WTC11 (cell line): ENCODE measurements around the gene DENND1B.

Experiments
- ATF3 ChIP-seq: sonication (generic); formaldehyde crosslinking; conservative IDR thresholded peaks from 2 replicates; pipeline ENCODE4 v1.8.1; 2022; ENCODE audit warnings: mild to moderate bottlenecking, missing genetic modification reagents
- ATF6 ChIP-seq: sonication (generic); formaldehyde crosslinking; IDR thresholded peaks from 2 replicates; pipeline ENCODE4 v1.8.1; 2023; ENCODE audit warnings: mild to moderate bottlenecking, missing genetic modification reagents
- CBFB ChIP-seq: sonication (generic); formaldehyde crosslinking; IDR thresholded peaks from 2 replicates; pipeline ENCODE4 v1.8.1; 2022; ENCODE audit warnings: mild to moderate bottlenecking, low read depth, missing genetic modification reagents
- CTCF ChIP-seq: fragments of 200-600 bp; IDR thresholded peaks from 2 replicates; pipeline ENCODE4 v1.8.0; 2022; ENCODE audit warnings: antibody characterized with exemption
- E2F5 ChIP-seq: sonication (generic); formaldehyde crosslinking; IDR thresholded peaks from 2 replicates; pipeline ENCODE4 v1.8.1; 2022; ENCODE audit warnings: mild to moderate bottlenecking, moderate library complexity, missing genetic modification reagents
- JUN ChIP-seq: sonication (generic); formaldehyde crosslinking; IDR thresholded peaks from 2 replicates; pipeline ENCODE4 v1.8.0; 2023; ENCODE audit warnings: mild to moderate bottlenecking, missing genetic modification reagents
- MAX ChIP-seq: sonication (generic); formaldehyde crosslinking; IDR thresholded peaks from 2 replicates; pipeline ENCODE4 v1.8.0; 2022; ENCODE audit warnings: mild to moderate bottlenecking, missing genetic modification reagents
- PREB ChIP-seq: sonication (generic); formaldehyde crosslinking; IDR thresholded peaks from 2 replicates; pipeline ENCODE4 v1.8.1; 2022; ENCODE audit warnings: mild to moderate bottlenecking, missing genetic modification reagents, moderate library complexity, borderline replicate concordance
- SMAD4 ChIP-seq: sonication (generic); formaldehyde crosslinking; IDR thresholded peaks from 2 replicates; pipeline ENCODE4 v1.8.0; 2022; ENCODE audit warnings: mild to moderate bottlenecking, missing genetic modification reagents
- STAT6 ChIP-seq: sonication (generic); formaldehyde crosslinking; conservative IDR thresholded peaks from 2 replicates; pipeline ENCODE4 v1.8.1; 2023; ENCODE audit warnings: mild to moderate bottlenecking, low read depth, missing genetic modification reagents, moderate library complexity
- TP53 ChIP-seq: sonication (generic); formaldehyde crosslinking; IDR thresholded peaks from 2 replicates; pipeline ENCODE4 v1.8.1; 2023; ENCODE audit warnings: mild to moderate bottlenecking, missing genetic modification reagents
- USF1 ChIP-seq: sonication (generic); formaldehyde crosslinking; IDR thresholded peaks from 2 replicates; pipeline ENCODE4 v1.8.0; 2022; ENCODE audit warnings: mild to moderate bottlenecking, missing genetic modification reagents
- ZNF121 ChIP-seq: sonication (generic); formaldehyde crosslinking; IDR thresholded peaks from 2 replicates; pipeline ENCODE4 v1.8.0; 2023; ENCODE audit warnings: missing genetic modification reagents
- ZNF263 ChIP-seq: sonication (generic); formaldehyde crosslinking; IDR thresholded peaks from 2 replicates; pipeline ENCODE4 v1.8.1; 2022; ENCODE audit warnings: low read depth, mild to moderate bottlenecking, moderate library complexity, missing genetic modification reagents

- TF ChIP-seq E2F5 (CRISPR knock-in tag): no peak
- no peak for TF ChIP-seq CTCF
- TF ChIP-seq USF1 (CRISPR knock-in tag): no peak
- TF ChIP-seq ZNF263: no peak
- TF ChIP-seq STAT6 (CRISPR knock-in tag): no peak
- no peak for TF ChIP-seq CBFB
- TF ChIP-seq TP53 (CRISPR knock-in tag): no peak
- TF ChIP-seq ATF3 (CRISPR knock-in tag): no peak
- TF ChIP-seq ATF6: no peak
- no peak for TF ChIP-seq JUN (CRISPR knock-in tag)
- TF ChIP-seq SMAD4 (CRISPR knock-in tag): no peak
- TF ChIP-seq PREB: no peak
- TF ChIP-seq MAX (CRISPR knock-in tag): no peak
- TF ChIP-seq ZNF121 (CRISPR knock-in tag): no peak
These were observed 231.2 kb downstream of the DENND1B start for GRCh38 chr1:197544130-197544529.
